H1 (cell line): ENCODE data around the gene DNAJC21. TPM values are rescaled to one million over a fixed set of nuclear protein-coding genes. Genes with fewer than 3 reads are reported as not detected.

ENCODE experiments used
- CTCF ChIA-PET: fragments of 300-600 bp; sonication (Branson Sonifier 250); formaldehyde crosslinking; loops from one replicate; lab custom pipeline; 2021; ENCODE audit not compliant: partially characterized antibody; lab: Charles Lee
- POLR2A ChIA-PET: fragments of 300-600 bp; sonication (Branson Sonifier 250); formaldehyde crosslinking; loops from one replicate; lab custom pipeline; 2021; ENCODE audit warnings: inconsistent platforms; ENCODE audit not compliant: partially characterized antibody; lab: Charles Lee
- DNase-seq, 2 experiments: peaks; one replicate each; pipeline versions ENCODE4 v3.0.0 to v3.0.0-alpha.2; 2010 to 2022; ENCODE audit warnings: low spot score in 2 of 2, low read depth in 1 of 2, mixed read lengths in 1 of 2
- FAIRE-seq: peaks from 2 replicates; lab custom pipeline; 2011; peaks lifted over from hg19 to GRCh38; lab: Jason Lieb, UNC
- H2AFZ ChIP-seq: 2 replicates; pipeline ENCODE4 v1.8.1; 2012; ENCODE audit warnings: low read length, inconsistent platforms
- H2AK5ac ChIP-seq: 2 replicates; pipeline ENCODE4 v1.6.1; 2013; ENCODE audit warnings: low read depth, low read length
- H2BK120ac ChIP-seq: replicated peaks from 2 replicates; pipeline ENCODE3; 2013; ENCODE audit warnings: low read depth, low read length, inconsistent platforms
- H2BK12ac ChIP-seq: 2 replicates; pipeline ENCODE4 v1.6.1; 2013; ENCODE audit warnings: low read depth, low read length
- H2BK15ac ChIP-seq: 2 replicates; pipeline ENCODE4 v1.6.1; 2013; ENCODE audit warnings: low read length
- H2BK20ac ChIP-seq: 2 replicates; pipeline ENCODE4 v1.6.1; 2013; ENCODE audit warnings: low read length
- H2BK5ac ChIP-seq: 2 replicates; pipeline ENCODE4 v1.6.1; 2013; ENCODE audit warnings: low read depth, low read length
- H3K14ac ChIP-seq: 2 replicates; pipeline ENCODE4 v1.6.1; 2013; ENCODE audit warnings: inconsistent platforms; ENCODE audit not compliant: insufficient read length
- H3K18ac ChIP-seq: 2 replicates; pipeline ENCODE4 v1.6.1; 2013; ENCODE audit warnings: low read length; ENCODE audit errors: extremely low read depth
- H3K23ac ChIP-seq: 2 replicates; pipeline ENCODE4 v1.6.1; 2013; ENCODE audit warnings: inconsistent platforms; ENCODE audit not compliant: insufficient read length
- H3K23me2 ChIP-seq: 2 replicates; pipeline ENCODE4 v1.6.1; 2013; ENCODE audit warnings: low read depth, low read length
- H3K27ac ChIP-seq: 2 replicates; pipeline ENCODE4 v1.6.1; 2011; ENCODE audit warnings: low read depth, low read length, inconsistent platforms
- H3K27me3 ChIP-seq, 4 experiments: replicated peaks in 1 of 4; 1 replicate in 1 of 4; 2 replicates in 3 of 4; pipeline versions ENCODE4 v1.6.1 to v1.8.1; 2011 to 2013; ENCODE audit warnings: low read length in 3 of 4, mild to moderate bottlenecking in 3 of 4, inconsistent platforms in 2 of 4, mixed read lengths in 2 of 4, moderate library complexity in 1 of 4; ENCODE audit not compliant: control insufficient read depth in 3 of 4, insufficient read depth in 3 of 4; ENCODE audit errors: extremely low read depth in 1 of 4
- H3K36me3 ChIP-seq, 4 experiments: 2 replicates each; pipeline versions ENCODE4 v1.6.1 to v1.8.1; 2011 to 2013; ENCODE audit warnings: mild to moderate bottlenecking in 4 of 4, low read length in 3 of 4, moderate library complexity in 2 of 4, control low read depth in 1 of 4, inconsistent platforms in 1 of 4; ENCODE audit not compliant: insufficient read depth in 4 of 4, control insufficient read depth in 2 of 4
- H3K4ac ChIP-seq: replicated peaks from 2 replicates; pipeline ENCODE3; 2013; ENCODE audit warnings: low read length, low read depth, mixed read lengths, inconsistent platforms; ENCODE audit not compliant: insufficient read length
- H3K4me1 ChIP-seq, 4 experiments: replicated peaks in 1 of 4; 1 replicate in 1 of 4; 2 replicates in 3 of 4; pipeline versions ENCODE4 v1.6.1 to v1.8.1; 2011 to 2013; ENCODE audit warnings: low read length in 3 of 4, inconsistent platforms in 2 of 4, mixed read lengths in 1 of 4; ENCODE audit not compliant: insufficient read depth in 4 of 4, control insufficient read depth in 3 of 4
- H3K4me2 ChIP-seq, 2 experiments: 2 replicates each; pipeline versions ENCODE4 v1.6.1 to v1.8.1; 2011 to 2013; ENCODE audit warnings: low read depth in 2 of 2, low read length in 2 of 2, control low read depth in 1 of 2, inconsistent platforms in 1 of 2, mild to moderate bottlenecking in 1 of 2; ENCODE audit not compliant: insufficient read depth in 1 of 2
- H3K4me3 ChIP-seq, 4 experiments: fragments of 200-600, 300-600 bp in 1 of 4; sonication (generic), shearing (Covaris generic), sonication (Bioruptor Twin) in 1 of 4; 2 replicates each; pipeline versions ENCODE4 v1.5.1 to v1.8.1; 2011 to 2016; ENCODE audit warnings: low read length in 4 of 4, low read depth in 3 of 4, control low read depth in 2 of 4, inconsistent platforms in 2 of 4, mild to moderate bottlenecking in 2 of 4, mixed read lengths in 1 of 4, moderate library complexity in 1 of 4; ENCODE audit not compliant: insufficient read depth in 2 of 4; ENCODE audit errors: extremely low read depth in 1 of 4
- H3K56ac ChIP-seq: replicated peaks from 2 replicates; pipeline ENCODE3; 2013; ENCODE audit warnings: low read depth, mild to moderate bottlenecking, mixed read lengths, low read length, inconsistent platforms; ENCODE audit not compliant: insufficient read length
- H3K79me1 ChIP-seq: 2 replicates; pipeline ENCODE4 v1.6.1; 2013; ENCODE audit warnings: low read depth, low read length, control low read depth
- H3K79me2 ChIP-seq, 2 experiments: 2 replicates each; pipeline versions ENCODE4 v1.6.1 to v1.8.1; 2012 to 2013; ENCODE audit warnings: low read length in 2 of 2, mild to moderate bottlenecking in 2 of 2, inconsistent platforms in 1 of 2; ENCODE audit not compliant: insufficient read depth in 2 of 2, control insufficient read depth in 1 of 2
- H3K9ac ChIP-seq, 4 experiments: replicated peaks in 1 of 4; 1 replicate in 1 of 4; 2 replicates in 3 of 4; pipeline versions ENCODE4 v1.6.1 to v1.8.1; 2011 to 2013; ENCODE audit warnings: low read depth in 3 of 4, low read length in 3 of 4, control low read depth in 2 of 4, mild to moderate bottlenecking in 2 of 4, moderate library complexity in 2 of 4, inconsistent platforms in 1 of 4; ENCODE audit errors: extremely low read depth in 1 of 4
- H3K9me3 ChIP-seq, 2 experiments: 2 replicates each; pipeline versions ENCODE4 v1.6.1 to v1.8.1; 2012 to 2013; ENCODE audit warnings: mild to moderate bottlenecking in 2 of 2, moderate library complexity in 2 of 2, control low read depth in 1 of 2, inconsistent platforms in 1 of 2, low read depth in 1 of 2, low read length in 1 of 2, mixed read lengths in 1 of 2; ENCODE audit not compliant: insufficient read depth in 2 of 2
- H4K20me1 ChIP-seq, 2 experiments: replicated peaks in 1 of 2; 2 replicates each; pipeline versions ENCODE3 to v1.8.1; 2011 to 2013; ENCODE audit warnings: inconsistent platforms in 2 of 2, low read length in 2 of 2, mild to moderate bottlenecking in 1 of 2; ENCODE audit not compliant: insufficient read depth in 2 of 2, control insufficient read depth in 1 of 2
- H4K5ac ChIP-seq: 2 replicates; pipeline ENCODE4 v1.6.1; 2013; ENCODE audit warnings: low read length, low read depth, mixed read lengths, inconsistent platforms; ENCODE audit not compliant: insufficient read length
- H4K8ac ChIP-seq: 2 replicates; pipeline ENCODE4 v1.8.0; 2013; ENCODE audit warnings: mild to moderate bottlenecking, moderate library complexity, low read length, inconsistent platforms; ENCODE audit not compliant: insufficient read depth; ENCODE audit errors: extremely low read depth
- H4K91ac ChIP-seq: replicated peaks from 2 replicates; pipeline ENCODE3; 2013; ENCODE audit warnings: low read length, mixed read lengths, inconsistent platforms; ENCODE audit not compliant: insufficient read length
- CHD1 ChIP-seq: IDR thresholded peaks from 2 replicates; pipeline ENCODE4 v1.6.1; 2012; ENCODE audit warnings: low read depth, low read length, improper control_type of control experiment
- GABPA ChIP-seq: IDR thresholded peaks from 2 replicates; pipeline ENCODE4 v1.6.1; 2011; ENCODE audit warnings: mild to moderate bottlenecking, low read length, moderate library complexity, borderline replicate concordance; ENCODE audit not compliant: insufficient read depth
- GTF2F1 ChIP-seq: IDR thresholded peaks from 2 replicates; pipeline ENCODE4 v1.6.1; 2012; ENCODE audit warnings: low read depth, low read length, improper control_type of control experiment, borderline replicate concordance
- POLR2A ChIP-seq, 2 experiments: IDR thresholded peaks; 1 replicate in 1 of 2; 2 replicates in 1 of 2; pipeline ENCODE4 v1.6.1; 2011; ENCODE audit warnings: low read depth in 2 of 2, low read length in 2 of 2, mild to moderate bottlenecking in 2 of 2; ENCODE audit errors: control extremely low read depth in 1 of 2
- RAD21 ChIP-seq, 2 experiments: IDR thresholded peaks in 1 of 2; conservative IDR thresholded peaks in 1 of 2; 2 replicates each; pipeline ENCODE4 v1.6.1; 2011; ENCODE audit warnings: low read depth in 2 of 2, low read length in 2 of 2, improper control_type of control experiment in 1 of 2, inconsistent platforms in 1 of 2, mild to moderate bottlenecking in 1 of 2, moderate library complexity in 1 of 2
- TAF1 ChIP-seq: IDR thresholded peaks from 2 replicates; pipeline ENCODE4 v1.6.1; 2011; ENCODE audit warnings: mild to moderate bottlenecking, low read depth, low read length
- ZNF274 ChIP-seq: IDR thresholded peaks from 2 replicates; pipeline ENCODE4 v1.7.0; 2012; ENCODE audit warnings: low read length, borderline replicate concordance; ENCODE audit errors: extremely low read depth
- WGBS, 2 experiments: shearing (Covaris generic) in 1 of 2; methylation state at CpG; one replicate each; pipeline versions ENCODE4 v1.1.6 to v1.1.7; 2013 to 2015; ENCODE audit warnings: low lambda C conversion rate in 2 of 2, mixed read lengths in 2 of 2, inconsistent platforms in 1 of 2, low coverage in 1 of 2, missing lambda C conversion rate in 1 of 2; ENCODE audit not compliant: insufficient replicate concordance in 2 of 2, insufficient coverage in 1 of 2, insufficient read length in 1 of 2; ENCODE audit errors: extremely low coverage in 1 of 2, missing lambda C conversion rate in 1 of 2; 5-methylcytosine and 5-hydroxymethylcytosine counted together
- polyA plus RNA-seq, 7 experiments: library from polyadenylated mRNA; depleted of rRNA in 3 of 7; stranded (reverse) in 5 of 7; unstranded in 2 of 7; fragments of >200 nt in 5 of 7; fragments of 200-250 nt in 2 of 7; gene quantifications; 1 replicate in 5 of 7; 2 replicates in 1 of 7; 4 replicates in 1 of 7; pipeline versions ENCODE4 v1.2.1 to v1.2.3, GENCODE V29; 2011 to 2013; ENCODE audit warnings: missing spikeins in 2 of 7, mixed read lengths in 2 of 7
- total RNA-seq: library from RNA; stranded (reverse); fragmentation: NEBNext Ultra II Directional; extraction: Animal tissue kit (Norgen Biotek cat#: 25700); gene quantifications from 2 replicates; pipeline ENCODE4 v1.2.1, GENCODE V29; 2021
- TF ChIP-seq, protein P1 (sequence below): IDR thresholded peaks from 2 replicates; pipeline ENCODE4 v1.6.1; 2012; ENCODE audit warnings: inconsistent platforms
- TF ChIP-seq, protein P2 (sequence below): IDR thresholded peaks from 2 replicates; pipeline ENCODE4 v1.6.1; 2012; ENCODE audit warnings: inconsistent platforms

Gene DNAJC21
- total and polyA plus RNA-seq, 2 of the 8 experiments (the other 6 are each of a cell fraction or from before 2014, with no cell fraction given): 5.1 to 47.5 TPM

DNA sequence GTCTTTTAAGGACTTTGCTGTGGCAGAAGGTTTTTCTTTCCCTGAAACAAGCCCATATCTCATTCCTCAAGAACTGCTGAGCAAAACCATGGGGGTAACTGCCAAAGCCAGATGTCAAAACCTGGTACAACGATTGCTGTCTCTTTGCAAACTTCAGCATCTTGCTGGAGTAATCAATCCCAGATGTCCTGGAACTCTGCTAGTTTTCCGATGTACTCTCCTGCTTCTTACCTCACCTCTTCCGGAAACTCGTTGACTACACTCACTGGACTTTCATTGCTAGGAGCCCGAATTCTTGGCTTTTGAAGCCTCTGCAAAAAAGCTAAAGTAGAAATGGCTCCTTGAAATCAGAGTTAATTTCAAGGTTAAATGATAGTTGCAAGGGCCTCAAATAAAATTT is 37.4 kb upstream of the DNAJC21 start:
- Histone ChIP-seq H3K36me3 (peaks cover 0 to 2% (median 0%) of the 10 kb centered on the region in 4 experiments; a peak in 1 of 8 replicates), H2AFZ (no peak overlapping the region), H2BK15ac (no peak overlapping the region), H3K79me2 (no peaks in the 10 kb centered on the region), H3K23me2 (no peaks in the 10 kb centered on the region), H3K23ac (no peak overlapping the region), H3K27me3 (no peaks in the 10 kb centered on the region), H3K4me2 (no peak overlapping the region), H4K91ac (no peak overlapping the region), H4K20me1 (no peaks in the 10 kb centered on the region), H2BK120ac (no peak overlapping the region), H4K8ac (no peak overlapping the region), H3K9ac (no peak overlapping the region), H3K56ac (no peak overlapping the region), H2BK20ac (no peak overlapping the region), H2BK5ac (no peak overlapping the region), H3K18ac (no peak overlapping the region), H2BK12ac (no peak overlapping the region), H3K27ac (no peak overlapping the region), H3K79me1 (no peaks in the 10 kb centered on the region; the same call in 1 of the 2 replicates), H2AK5ac (no peak overlapping the region), H3K9me3 (no peaks in the 10 kb centered on the region), H3K14ac (no peak overlapping the region), H3K4me1 (peaks cover 0 to 3% (median 0%) of the 10 kb centered on the region in 4 experiments; a peak in 1 of 7 replicates), H3K4me3 (no peak overlapping the region), H4K5ac (no peak overlapping the region), H3K4ac (no peak overlapping the region)
- ChIA-PET CTCF (interaction anchor here (1.0 to 2.2 kb wide), 2 partner anchors 10 to 417 kb away, joined by 3 to 5 read pairs; no protein-coding TSS in a partner anchor), POLR2A (interaction anchor here (1.4 kb wide), 1 partner anchor 11 kb away, joined by 3 read pairs; no protein-coding TSS in a partner anchor)
- TF ChIP-seq GABPA (no peak), ZNF274 (no peak), GTF2F1 (no peak), RAD21 (IDR thresholded peaks at IDR 0.05 in 1 of 2, conservative IDR thresholded peaks at IDR 0.05 in 1 of 2; ENCODE audit: low read depth in 2 of 2, low read length in 2 of 2) (no peak), TAF1 (no peak), CHD1 (no peak), POLR2A (IDR thresholded peaks at IDR 0.05; ENCODE audit: control extremely low read depth in 1 of 2, low read depth in 2 of 2, low read length in 2 of 2) (no peak)
- TF ChIP-seq, protein P1, sequence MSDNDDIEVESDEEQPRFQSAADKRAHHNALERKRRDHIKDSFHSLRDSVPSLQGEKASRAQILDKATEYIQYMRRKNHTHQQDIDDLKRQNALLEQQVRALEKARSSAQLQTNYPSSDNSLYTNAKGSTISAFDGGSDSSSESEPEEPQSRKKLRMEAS: no peak
- TF ChIP-seq, protein P2, sequence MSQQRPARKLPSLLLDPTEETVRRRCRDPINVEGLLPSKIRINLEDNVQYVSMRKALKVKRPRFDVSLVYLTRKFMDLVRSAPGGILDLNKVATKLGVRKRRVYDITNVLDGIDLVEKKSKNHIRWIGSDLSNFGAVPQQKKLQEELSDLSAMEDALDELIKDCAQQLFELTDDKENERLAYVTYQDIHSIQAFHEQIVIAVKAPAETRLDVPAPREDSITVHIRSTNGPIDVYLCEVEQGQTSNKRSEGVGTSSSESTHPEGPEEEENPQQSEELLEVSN: no peak
- DNase-seq: no peak
- no peak for FAIRE-seq
- WGBS, 2 experiments: 90% methylated on average over 5 of the region's 5 CpGs; no CpG with 5 or more reads in 1 of the 2 experiments
